ENCODE measurements around the gene FASN.

FASN gene

DNA sequence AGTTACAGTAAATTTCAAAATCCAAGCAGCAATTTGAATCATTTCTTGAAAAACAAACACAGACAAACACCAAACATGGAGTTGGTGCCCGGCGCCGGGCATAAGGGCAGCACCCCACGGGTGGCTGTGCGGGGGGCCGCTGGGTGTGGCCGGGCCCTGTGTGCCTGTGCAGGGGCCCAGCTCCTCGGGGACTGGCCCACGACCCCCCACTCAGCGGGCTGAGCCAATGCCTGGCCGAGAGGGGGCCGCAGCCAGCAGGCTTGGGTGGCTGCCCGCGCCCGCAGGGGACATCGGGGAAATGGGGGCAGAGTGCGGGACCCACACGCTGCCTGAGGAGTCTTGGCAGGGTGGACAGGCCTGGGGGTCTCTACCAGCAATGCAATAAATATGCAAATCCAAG is 19.6 kb downstream of the FASN start:
- H3K4me3 ChIP-seq (ENCODE audit: low read depth, low read length) = no peak overlapping the region

DNA sequence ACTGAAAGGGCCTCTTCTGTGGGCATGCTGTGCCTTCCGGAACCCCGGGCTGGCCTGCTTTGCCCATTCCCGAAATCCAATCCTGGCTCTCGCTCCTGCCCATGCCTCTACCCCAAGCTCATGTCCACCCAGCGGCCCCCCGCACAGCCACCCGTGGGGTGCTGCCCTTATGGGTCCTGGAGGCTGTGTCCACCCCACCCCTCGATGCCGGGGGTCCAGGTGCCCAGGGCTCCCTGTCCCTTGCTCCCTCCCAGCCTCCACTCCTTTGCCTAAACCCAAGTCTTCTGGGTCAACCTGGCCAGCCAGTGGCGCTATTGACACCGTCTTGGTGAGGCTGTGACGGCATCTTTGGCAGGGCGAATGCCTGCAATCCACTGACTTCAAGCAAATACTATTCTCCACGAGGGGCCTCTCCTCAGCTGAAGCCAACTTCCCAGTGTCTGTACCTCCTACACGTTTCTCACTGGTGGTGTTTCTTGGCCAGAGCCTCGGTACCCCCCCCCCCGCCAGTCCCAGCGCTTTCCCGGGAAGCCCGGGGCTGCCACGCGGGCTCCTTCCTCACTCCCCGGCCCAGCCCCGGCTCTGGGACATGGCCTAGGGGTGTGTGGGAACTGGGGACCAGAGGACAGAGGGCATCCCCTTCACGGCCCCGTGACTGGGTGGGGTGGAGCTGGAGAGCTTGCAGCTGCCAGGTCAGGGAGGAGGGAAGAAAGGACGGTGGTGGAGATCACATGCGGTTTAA is 20.2 kb downstream of the FASN start:
- no peak overlapping the region for H3K4me3 ChIP-seq (ENCODE audit: low read depth, low read length)

DNA sequence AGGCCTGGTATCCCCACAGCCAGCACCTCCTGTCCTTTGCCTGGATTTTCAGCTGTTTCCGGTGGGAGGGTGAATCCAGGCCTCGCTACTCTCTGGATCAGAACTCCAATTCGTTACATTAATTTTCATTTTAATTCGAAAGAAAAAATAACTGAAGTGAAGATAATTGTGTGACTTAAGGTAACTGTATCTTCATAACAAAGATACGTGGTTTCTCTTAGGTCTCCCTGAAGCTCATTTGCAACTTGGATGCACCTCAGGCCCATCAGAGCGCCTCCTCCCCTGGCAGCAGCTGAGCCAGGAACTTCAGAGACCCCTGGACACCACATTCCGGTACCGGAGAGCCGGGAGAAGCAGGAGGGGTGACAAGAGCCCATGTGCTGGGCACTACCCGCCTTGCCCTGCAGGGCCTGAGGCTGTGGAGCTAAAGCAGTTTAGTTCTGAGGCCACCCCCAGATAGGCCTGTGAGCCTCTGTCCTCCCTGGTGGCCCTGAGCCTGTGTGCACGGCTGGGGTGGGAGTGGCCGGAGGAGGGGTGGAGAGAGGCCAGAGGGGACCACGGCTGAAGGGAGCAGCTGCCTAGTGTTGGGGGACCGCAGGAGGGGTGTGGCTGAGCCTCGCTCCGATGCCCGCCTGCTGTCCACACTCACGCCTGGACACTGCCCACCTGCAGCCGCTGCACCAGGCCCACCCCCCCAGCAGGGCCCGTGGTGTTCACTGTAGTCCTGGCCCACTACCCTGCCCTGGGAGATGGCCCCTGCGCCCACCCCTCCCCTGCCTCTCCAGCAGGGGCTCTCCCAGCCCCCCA is 21.0 kb downstream of the FASN start:
- no peak overlapping the region for H3K4me3 ChIP-seq (ENCODE audit: low read depth, low read length)

DNA sequence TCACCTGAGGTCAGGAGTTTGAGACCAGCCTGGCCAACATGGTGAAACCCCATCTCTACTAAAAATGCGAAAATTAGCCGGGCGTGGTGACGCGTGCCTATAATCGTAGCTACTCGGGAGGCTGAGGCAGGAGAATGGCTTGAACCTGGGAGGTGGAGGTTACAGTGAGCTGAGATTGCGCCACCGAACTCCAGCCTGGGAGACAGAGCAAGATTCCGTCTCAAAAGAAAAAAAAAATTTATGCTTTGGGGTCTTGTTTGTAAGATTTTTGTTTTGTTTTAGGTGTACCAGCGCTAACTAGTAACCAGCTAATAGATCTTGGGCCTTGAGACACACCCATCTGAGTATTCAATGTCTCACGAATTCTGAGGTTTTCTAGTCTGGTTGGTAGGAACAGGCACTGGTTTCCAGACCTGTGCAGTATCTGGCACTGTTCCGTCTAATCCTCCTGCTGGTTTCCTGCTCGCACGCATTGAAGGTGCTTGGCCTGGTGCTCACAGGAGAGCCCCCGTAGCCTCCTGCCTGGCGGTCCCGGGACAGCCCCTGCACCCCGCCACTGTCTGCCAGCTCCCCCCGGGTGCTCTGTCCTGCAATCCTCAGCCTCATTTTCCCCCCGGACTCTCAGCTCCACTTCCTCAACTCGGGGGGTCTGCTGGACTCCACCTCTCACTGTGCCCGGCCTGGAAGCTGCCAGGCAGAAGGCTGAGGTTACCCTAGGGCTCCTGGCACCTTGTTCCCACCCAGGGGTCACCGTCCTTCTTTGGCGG is 21.8 kb downstream of the FASN start:
- H3K4me3 ChIP-seq (ENCODE audit: low read depth, low read length) = no peak overlapping the region

DNA sequence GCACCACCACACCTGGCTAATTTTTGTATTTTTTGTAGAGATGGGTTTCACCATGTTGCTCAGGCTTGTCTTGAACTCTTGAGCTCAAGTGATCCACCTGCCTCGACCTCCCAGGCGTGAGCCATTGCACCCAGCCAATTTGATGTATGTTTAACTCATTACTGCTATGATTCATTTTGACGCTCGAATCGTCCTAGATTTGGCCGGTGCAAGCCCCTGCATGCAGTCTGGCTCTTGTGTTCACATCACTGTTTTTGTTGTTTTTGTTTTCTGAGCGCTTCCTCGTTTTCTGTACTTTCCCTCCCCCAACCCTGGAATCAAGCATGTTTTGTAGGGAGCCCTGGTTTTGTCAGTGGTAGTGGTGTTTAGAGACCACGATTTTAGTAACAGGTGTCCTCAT is 24.6 kb downstream of the FASN start:
- H3K4me3 ChIP-seq (ENCODE audit: low read depth, low read length) = no peak overlapping the region

DNA sequence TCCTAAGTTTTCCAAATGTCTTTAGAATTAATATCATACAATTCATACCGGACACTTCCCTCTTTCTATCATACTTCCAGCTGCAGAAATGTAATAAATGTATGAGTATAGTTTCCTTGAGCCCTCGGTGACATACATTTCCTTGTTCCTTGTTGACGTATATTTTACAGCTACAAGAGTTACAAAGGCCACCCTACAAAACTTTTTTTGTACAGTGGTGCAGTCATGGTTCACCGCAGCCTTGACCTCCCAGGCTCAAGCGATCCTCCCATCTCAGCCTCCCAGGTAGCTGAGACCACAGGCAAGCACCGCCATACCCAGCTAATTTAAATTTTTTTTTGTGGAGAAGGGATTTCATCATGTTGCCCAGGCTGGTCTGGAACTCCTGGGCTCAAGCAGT is 25.2 kb downstream of the FASN start:
- H3K4me3 ChIP-seq (ENCODE audit: low read depth, low read length) = no peak overlapping the region

DNA sequence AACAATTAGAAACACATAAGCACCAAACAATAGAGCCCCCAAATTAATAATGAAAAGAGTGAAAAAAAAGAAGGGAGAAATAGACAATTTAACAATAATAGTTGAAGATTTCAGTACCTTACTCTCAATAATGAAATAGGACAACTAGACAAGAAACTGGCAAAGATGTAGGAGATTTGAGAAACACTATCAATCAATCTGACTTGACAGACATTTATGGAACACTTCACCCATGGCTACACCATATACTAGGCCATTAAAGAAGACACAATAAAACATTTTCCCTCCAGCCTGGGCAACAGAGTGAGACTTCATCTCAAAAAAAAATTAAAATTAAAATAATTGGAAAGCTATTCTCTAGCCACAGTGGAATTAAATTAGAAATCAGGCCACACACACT is 27.4 kb downstream of the FASN start:
- no peak overlapping the region for H3K4me3 ChIP-seq (ENCODE audit: low read depth, low read length)

DNA sequence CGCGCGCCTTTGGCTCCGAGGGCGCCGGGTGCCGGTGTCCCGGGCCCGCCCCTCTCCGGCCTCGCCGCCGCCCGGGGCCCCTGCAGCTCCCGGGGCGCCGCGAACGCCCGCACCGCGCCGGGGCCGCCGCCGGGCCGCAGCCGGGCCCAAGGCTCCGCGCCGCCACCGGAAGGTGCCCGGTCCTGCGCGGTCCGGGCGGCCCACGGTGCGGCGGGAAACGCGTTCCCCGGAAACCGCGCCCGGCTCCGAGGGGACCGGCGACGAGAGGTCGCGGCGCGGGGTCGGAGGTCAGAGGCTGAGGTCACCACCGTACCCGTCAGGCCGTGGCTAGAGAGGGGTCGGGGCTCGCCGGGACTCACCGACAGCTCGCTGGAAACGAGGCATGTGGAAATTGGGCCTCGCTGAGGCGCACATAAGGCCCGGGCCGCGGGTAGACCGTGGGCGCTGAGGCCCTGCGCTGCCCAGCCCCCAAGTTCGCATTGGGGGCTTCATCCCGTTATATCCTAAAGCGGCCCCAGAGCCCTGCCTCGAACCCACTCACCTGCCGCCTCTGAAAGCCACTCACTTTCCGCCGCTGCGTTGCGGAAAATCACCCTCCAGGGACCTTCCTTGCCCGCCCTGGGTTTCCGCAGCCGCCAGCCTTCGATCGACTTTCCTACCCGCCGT is 32.3 kb downstream of the FASN start, which contains the start of gene DUS1L:
TSS of gene DUS1L (minus strand) at position 167 of the 666 bp plus-strand sequence. CDS start 745 bp downstream, outside the sequence.
- peak within 1 kb of the TSS; percentile 72 for H3K4me3 ChIP-seq (ENCODE audit: low read depth, low read length)

DNA sequence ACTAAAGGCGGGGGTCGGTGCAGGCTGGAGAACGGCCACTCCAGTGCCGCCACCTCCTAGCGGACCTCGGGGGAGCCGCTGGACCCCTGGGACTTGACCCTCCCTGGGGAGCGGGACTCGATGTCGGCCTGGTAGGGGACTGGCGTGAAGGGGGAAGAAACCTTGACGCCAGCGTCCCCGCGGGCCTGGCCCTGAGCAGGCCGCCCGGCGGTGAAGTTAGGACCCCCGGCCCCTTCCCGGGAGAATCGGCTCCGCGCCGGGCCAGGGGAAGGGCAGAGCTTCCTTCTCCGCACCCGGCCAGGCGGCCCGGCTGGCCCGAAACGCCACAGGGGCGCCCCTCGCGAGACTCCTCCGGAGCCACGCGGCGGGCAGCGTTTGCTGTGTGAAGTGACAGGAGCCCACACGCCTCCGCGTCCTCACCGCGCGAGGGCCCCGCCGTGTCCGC is 32.8 kb downstream of the FASN start:
- H3K4me3 ChIP-seq (ENCODE audit: low read depth, low read length) = peak overlapping the region; percentile 72

DNA sequence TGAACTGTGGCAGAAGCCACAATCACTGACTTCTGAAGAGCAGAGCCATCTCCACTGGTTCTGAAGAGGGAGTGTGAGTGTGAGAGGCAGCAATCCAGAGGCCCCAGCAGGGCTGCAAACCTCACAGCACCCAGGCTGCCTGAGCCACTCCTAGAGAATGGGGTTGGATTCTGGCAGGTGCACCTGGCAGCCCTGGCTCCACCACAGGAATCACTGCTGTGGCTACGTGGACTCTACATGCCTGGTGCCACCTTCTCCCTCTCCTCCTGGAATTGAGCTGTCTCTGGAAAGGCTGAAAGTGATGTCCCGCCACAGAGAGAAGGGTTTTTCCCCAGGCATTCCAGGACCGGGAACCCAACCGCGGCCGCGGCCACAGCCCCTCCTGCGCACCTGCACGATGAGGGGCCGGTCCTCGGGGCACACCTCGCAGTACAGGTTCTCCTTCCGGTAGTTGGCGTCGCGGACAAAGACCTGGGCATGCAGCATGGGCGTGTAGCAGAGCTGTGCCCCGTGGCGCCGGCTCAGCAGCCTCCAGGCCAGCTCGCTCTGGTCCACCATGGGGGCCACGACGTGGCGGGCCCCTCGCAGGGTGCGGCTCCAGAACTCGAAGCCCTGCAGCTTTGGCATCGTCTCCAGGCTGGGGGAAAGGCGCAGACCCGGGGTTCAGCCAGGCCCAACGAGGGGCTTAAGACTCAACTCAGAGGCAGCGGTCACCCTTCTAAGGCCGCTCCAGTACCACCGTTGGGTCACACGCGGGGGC is 33.4 kb downstream of the FASN start:
- peak overlapping the region; percentile 72 for H3K4me3 ChIP-seq (ENCODE audit: low read depth, low read length)

DNA sequence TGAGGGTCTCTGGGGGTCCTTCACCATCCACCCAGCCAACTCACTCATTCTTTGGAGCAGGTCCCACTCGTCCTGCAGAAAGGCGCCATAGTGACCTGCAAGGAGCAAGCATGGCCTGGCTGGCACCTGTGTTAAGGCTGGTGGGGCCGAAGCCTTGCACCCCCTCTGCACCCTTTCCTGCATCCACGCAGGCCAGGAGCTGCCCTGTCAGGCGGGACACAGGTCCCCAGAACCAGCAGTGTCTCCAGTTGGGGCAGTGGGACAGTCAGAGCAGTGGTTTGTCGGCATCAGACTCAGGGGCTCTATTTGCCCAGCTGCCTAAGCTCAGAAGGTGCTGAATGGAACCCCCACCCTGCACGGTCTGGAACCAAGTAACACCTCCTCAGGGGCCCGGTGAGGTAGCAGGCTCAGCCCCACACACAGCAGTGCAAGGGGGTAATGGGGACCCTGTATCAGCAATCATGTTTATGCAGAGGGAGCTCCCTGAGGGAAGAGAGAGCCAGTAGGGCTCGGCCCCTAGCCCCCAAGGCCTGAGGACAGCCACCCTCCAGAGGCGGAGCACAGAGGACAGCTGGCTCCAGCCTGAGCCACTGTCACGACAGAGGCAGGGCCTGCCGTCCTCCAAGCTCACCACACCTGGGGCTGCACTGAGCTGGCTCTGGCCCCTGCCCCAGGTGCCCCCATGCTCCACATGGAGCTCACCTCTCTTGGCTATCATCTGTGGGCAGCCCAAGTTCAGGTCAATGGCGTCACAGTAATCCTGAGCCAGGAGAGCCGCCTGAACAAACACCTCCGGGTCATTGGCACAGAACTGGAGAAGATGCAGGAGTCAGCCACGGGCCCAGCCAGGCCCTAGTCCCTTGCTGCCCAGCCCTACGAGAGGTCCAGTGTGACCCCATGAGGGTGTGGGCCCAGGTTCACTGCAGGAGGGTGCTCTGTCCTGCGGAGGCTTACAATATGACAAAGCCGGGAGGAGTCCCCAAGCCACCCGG is 34.3 kb downstream of the FASN start:
- no peak overlapping the region for H3K4me3 ChIP-seq (ENCODE audit: low read depth, low read length)

DNA sequence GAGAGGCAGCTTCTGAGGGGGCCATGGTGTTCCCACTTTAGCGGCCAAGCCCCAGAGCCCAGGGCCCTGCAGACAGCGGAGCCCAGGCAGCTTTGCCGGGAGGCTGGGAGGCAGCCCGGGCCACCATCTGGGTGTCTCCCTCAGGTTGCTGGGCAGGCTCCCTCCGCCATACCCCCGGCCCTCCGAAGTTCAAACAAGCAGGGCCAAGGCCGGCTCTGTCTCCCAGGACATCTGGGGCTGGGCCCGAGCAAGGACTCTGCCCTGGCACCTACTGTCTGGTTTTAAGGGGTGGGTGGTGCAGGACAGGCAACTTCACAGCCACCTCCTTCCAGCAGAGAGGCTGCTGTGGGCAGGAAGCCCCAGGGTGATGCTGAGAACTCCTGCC is 35.1 kb downstream of the FASN start:
- no peak overlapping the region for H3K4me3 ChIP-seq (ENCODE audit: low read depth, low read length)

DNA sequence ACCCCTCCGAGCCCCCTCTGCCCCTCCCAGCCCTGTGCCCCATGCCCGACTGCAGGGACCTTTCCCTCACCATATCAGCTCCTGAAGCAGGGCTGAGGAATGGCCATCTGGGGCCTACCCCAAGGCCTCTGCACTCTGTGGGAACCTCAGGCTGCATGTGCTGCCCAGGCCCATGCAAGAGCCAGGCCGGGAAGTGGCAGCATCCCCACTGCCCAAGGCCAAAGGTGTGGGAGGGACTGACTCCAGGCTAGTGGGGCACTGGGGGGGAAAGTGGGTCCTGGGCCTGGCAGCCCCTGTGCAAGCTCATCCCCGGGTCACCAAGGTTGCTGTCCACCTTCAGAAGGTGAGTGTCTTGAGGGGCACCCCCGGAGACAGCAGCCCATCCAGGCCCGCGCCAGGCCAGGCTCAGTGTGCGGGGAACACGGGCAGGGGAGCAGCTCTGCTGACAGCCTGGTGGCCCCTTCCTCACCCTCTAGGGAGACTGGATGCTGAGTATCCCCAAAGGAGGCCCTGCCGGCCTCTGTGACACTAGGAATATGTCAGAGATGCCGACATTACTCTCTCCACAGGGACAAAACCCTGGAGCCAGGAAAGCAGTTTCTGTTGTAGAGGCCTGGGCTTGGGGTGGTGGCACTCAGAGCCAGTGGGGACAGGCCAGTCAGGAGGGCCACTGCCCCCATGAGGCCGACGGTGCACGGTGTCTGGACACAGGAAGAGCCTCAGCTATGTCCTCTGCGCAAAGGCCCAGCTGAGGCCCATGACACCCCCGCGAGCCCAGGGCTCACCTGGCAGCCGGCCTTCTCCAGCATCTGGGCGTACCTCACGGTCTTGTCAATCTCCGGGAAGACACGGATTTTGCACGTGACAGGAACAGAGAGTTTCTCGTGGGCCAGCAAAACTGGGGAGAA is 35.7 kb downstream of the FASN start:
- no peak overlapping the region for H3K4me3 ChIP-seq (ENCODE audit: low read depth, low read length)

DNA sequence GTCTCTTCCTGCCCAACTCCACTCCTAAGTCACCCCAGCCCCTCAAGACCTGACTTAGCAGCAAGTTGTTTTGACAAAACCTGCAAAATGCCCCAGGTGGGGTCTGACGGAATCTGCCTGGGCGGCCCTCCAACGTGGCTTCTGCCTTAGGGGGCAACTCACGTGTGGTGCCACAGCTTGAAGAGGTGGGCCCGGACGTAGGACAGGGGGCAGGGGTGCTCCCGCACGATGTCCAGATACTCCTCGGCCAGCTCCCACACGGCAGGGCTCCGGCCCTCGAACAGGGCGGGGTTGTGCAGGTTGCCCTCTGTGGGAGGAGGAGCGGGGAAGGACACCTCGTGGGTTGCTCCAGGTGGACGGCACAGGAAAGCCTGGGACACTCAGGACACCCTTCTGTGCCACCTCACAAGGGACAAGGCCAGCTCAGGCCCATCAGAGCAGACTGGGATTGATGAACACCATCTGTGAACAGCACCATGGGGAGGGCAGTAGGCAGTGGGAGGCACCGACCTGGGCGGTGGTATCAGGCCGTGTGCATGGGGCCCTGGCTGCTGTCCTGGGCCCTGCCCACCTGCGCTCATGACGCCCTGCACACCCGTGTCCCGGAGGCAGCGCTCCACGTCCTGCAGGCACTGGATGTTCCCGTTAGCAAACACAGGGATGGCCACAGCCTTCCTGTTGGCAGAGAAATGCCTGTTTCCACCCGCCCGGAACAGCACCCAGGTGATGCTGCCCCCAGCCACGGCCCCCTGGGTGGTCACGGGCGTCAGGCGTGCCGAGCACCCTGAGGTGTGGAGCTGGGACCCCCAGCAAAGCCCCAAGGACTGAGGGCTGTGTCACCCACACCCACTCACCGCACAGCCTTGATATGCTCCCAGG is 36.8 kb downstream of the FASN start:
- H3K4me3 ChIP-seq (ENCODE audit: low read depth, low read length) = no peak overlapping the region

DNA sequence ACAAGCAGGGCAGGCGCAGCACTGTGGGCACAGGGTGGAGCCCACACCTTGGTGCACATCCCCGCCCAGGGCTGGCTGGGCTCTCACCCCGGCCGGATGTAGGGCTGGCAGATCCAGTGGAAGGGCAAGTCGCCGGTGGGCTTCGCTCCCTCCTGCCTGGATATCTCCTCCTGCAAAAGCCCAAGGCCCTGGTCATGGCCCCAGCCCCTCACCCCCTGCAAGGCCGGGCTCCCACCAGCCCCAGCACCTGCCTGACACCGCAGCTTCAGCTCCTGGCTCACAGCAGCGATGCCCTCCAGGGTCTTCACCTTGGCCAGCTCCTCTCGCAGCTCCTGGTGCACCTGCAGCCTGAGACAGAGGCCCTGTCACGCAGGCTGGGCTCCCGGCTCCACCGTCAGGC is 37.4 kb downstream of the FASN start:
- no peak overlapping the region for H3K4me3 ChIP-seq (ENCODE audit: low read depth, low read length)

DNA sequence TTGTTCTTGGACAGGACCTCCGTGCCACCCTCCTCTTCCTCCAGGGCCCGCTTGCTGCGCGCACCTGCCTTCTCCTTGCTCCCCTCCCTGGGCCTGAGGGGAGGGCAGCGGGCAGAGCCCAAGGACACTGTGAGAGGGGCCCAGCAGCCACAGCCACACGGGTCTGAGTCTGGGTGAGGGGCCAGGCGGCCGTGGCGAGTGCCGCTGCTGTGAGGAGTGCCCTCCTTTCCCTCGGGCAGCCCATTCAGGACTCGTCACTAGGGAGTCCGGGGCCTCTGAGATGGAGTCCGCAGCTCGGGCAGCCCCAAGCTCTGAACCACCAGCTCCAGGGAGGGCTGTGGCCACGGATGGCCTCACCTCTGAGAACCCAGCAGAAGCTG is 38.0 kb downstream of the FASN start:
- H3K4me3 ChIP-seq (ENCODE audit: low read depth, low read length) = no peak overlapping the region
